Liver (tissue), 9 donors: Measurements from ENCODE around the gene SLC2A8. TPM values are rescaled to one million over a fixed set of nuclear protein-coding genes. Genes with fewer than 3 reads are reported as not detected.
A peak's percentile ranks its signal among the peaks of the same experiment; 100 is the strongest.

ENCODE experiments used
- DNase-seq: peaks from one replicate; pipeline ENCODE4 v3.0.0-alpha.2; 2017; ENCODE audit warnings: low spot score
- H3K27ac ChIP-seq, 2 donors: one replicate each; pipeline ENCODE4 v1.7.0; 2013; ENCODE audit warnings: inconsistent platforms in 2 of 2, low read length in 2 of 2, control low read depth in 1 of 2, low read depth in 1 of 2, mild to moderate bottlenecking in 1 of 2
- H3K27me3 ChIP-seq, 4 donors: one replicate each; pipeline versions ENCODE4 v1.6.1 to v1.7.0; 2013; ENCODE audit warnings: low read length in 3 of 4, inconsistent platforms in 1 of 4, mild to moderate bottlenecking in 1 of 4, moderate library complexity in 1 of 4; ENCODE audit not compliant: control insufficient read depth in 4 of 4, insufficient read depth in 4 of 4
- H3K36me3 ChIP-seq, 4 donors: one replicate each; pipeline versions ENCODE4 v1.6.1 to v1.7.0; 2013; ENCODE audit warnings: low read length in 3 of 4, mild to moderate bottlenecking in 3 of 4, low read depth in 1 of 4, moderate library complexity in 1 of 4; ENCODE audit not compliant: control insufficient read depth in 4 of 4, insufficient read depth in 3 of 4
- H3K4me1 ChIP-seq, 4 donors: one replicate each; pipeline versions ENCODE4 v1.6.1 to v1.7.0; 2013; ENCODE audit warnings: low read length in 3 of 4, mild to moderate bottlenecking in 3 of 4, moderate library complexity in 1 of 4; ENCODE audit not compliant: control insufficient read depth in 4 of 4, insufficient read depth in 4 of 4
- H3K4me3 ChIP-seq, 3 donors: one replicate each; pipeline versions ENCODE4 v1.6.1 to v1.7.0; 2013; ENCODE audit warnings: low read length in 3 of 3, control low read depth in 1 of 3, low read depth in 1 of 3, mild to moderate bottlenecking in 1 of 3
- H3K9ac ChIP-seq, 2 donors: one replicate each; pipeline ENCODE4 v1.7.0; 2013; ENCODE audit warnings: low read length in 2 of 2, mild to moderate bottlenecking in 2 of 2, moderate library complexity in 2 of 2, control low read depth in 1 of 2, low read depth in 1 of 2
- H3K9me3 ChIP-seq, 4 donors: one replicate each; pipeline versions ENCODE4 v1.6.1 to v1.7.0; 2013; ENCODE audit warnings: low read length in 3 of 4; ENCODE audit not compliant: control insufficient read depth in 4 of 4
- ATF3 ChIP-seq: IDR thresholded peaks from 2 replicates; pipeline ENCODE4 v1.6.1; 2016; ENCODE audit warnings: antibody characterized with exemption
- CTCF ChIP-seq: fragments of 150-350 bp; IDR thresholded peaks from 2 replicates; pipeline ENCODE4 v1.5.1; 2017; ENCODE audit warnings: improper control_type of control experiment, low read depth, low read length; ENCODE audit not compliant: missing input control
- EGR1 ChIP-seq, 2 donors: IDR thresholded peaks; 2 replicates each; pipeline ENCODE4 v1.6.1; 2016 to 2018; ENCODE audit warnings: antibody characterized with exemption in 2 of 2, low read depth in 2 of 2
- FOXA1 ChIP-seq: IDR thresholded peaks from 2 replicates; pipeline ENCODE4 v1.6.1; 2016; ENCODE audit warnings: antibody characterized with exemption
- FOXA2 ChIP-seq: IDR thresholded peaks from 2 replicates; pipeline ENCODE4 v1.6.1; 2016; ENCODE audit warnings: antibody characterized with exemption
- GABPA ChIP-seq, 2 donors: IDR thresholded peaks in 1 of 2; conservative IDR thresholded peaks in 1 of 2; 2 replicates each; pipeline ENCODE4 v1.6.1; 2016; ENCODE audit warnings: antibody characterized with exemption in 2 of 2, mild to moderate bottlenecking in 1 of 2, moderate library complexity in 1 of 2
- HNF4A ChIP-seq, 2 donors: conservative IDR thresholded peaks; 2 replicates each; pipeline ENCODE4 v1.6.1; 2016; ENCODE audit warnings: antibody characterized with exemption in 2 of 2, mild to moderate bottlenecking in 2 of 2
- HNF4G ChIP-seq: IDR thresholded peaks from 2 replicates; pipeline ENCODE4 v1.6.1; 2016; ENCODE audit warnings: antibody characterized with exemption
- JUND ChIP-seq, 2 donors: IDR thresholded peaks; 2 replicates each; pipeline ENCODE4 v1.6.1; 2016; ENCODE audit warnings: antibody characterized with exemption in 2 of 2
- MAX ChIP-seq: IDR thresholded peaks from 2 replicates; pipeline ENCODE4 v1.6.1; 2016; ENCODE audit warnings: antibody characterized with exemption
- NR2F2 ChIP-seq: IDR thresholded peaks from 2 replicates; pipeline ENCODE4 v1.6.1; 2016; ENCODE audit warnings: antibody characterized with exemption
- RAD21 ChIP-seq, 2 donors: IDR thresholded peaks; 2 replicates each; pipeline ENCODE4 v1.6.1; 2016; ENCODE audit warnings: antibody characterized with exemption in 2 of 2, mild to moderate bottlenecking in 2 of 2
- REST ChIP-seq: IDR thresholded peaks from 2 replicates; pipeline ENCODE4 v1.6.1; 2016; ENCODE audit warnings: antibody characterized with exemption, mild to moderate bottlenecking
- RXRA ChIP-seq, 2 donors: IDR thresholded peaks; 2 replicates each; pipeline ENCODE4 v1.6.1; 2017 to 2018; ENCODE audit warnings: antibody characterized with exemption in 2 of 2, mild to moderate bottlenecking in 1 of 2
- SP1 ChIP-seq: IDR thresholded peaks from 2 replicates; pipeline ENCODE4 v1.6.1; 2018; ENCODE audit warnings: antibody characterized with exemption, mild to moderate bottlenecking
- TAF1 ChIP-seq: conservative IDR thresholded peaks from 2 replicates; pipeline ENCODE4 v1.6.1; 2016; ENCODE audit warnings: antibody characterized with exemption, mild to moderate bottlenecking
- YY1 ChIP-seq: IDR thresholded peaks from 2 replicates; pipeline ENCODE4 v1.6.1; 2016; ENCODE audit warnings: antibody characterized with exemption, mild to moderate bottlenecking
- ZBTB33 ChIP-seq: IDR thresholded peaks from 2 replicates; pipeline ENCODE4 v1.6.1; 2016; ENCODE audit warnings: antibody characterized with exemption
- WGBS: extraction: QIAGEN DNeasy Blood & Tissue Kit; methylation state at CpG from one replicate; pipeline ENCODE4 v1.1.7; 2013; 5-methylcytosine and 5-hydroxymethylcytosine counted together
- polyA plus RNA-seq, 2 donors: library from polyadenylated mRNA; stranded (reverse) in 1 of 2; unstranded in 1 of 2; fragments of 200-250 nt in 1 of 2; fragments of >200 nt in 1 of 2; fragmentation: Nextera tagmentation in 1 of 2; extraction: Ambion mirVana in 1 of 2; gene quantifications; one replicate each; pipeline versions ENCODE4 v1.2.1 to v1.2.3, GENCODE V29; 2013 to 2015
- total RNA-seq, 2 donors: library from RNA; depleted of rRNA; stranded (reverse); fragments of >200 nt; gene quantifications; one replicate each; pipeline ENCODE4 v1.2.3, GENCODE V29; 2014
- donor health status: healthy.
- donor health status: healthy.
- donor health status: healthy.
- donor health status: healthy.
- donor health status: healthy.

The SLC2A8 gene
- total and polyA plus RNA-seq, 4 donors = 10.9 to 24.5 (median 19.9) TPM

- TF ChIP-seq RXRA (IDR thresholded peaks at IDR 0.05) (no peak), HNF4G (no peak), YY1 (no peak)
- Histone ChIP-seq H3K9ac (peak overlapping the region in 1 of 2 donors; percentile 87), H3K36me3 (peaks cover 16 to 51% (median 39%) of the 10 kb centered on the region in 4 donors), H3K4me3 (peak overlapping the region in 2 of 3 donors; percentile 71 to 77), H3K27me3 (no peaks in the 10 kb centered on the region), H3K4me1 (peaks cover 7 to 44% (median 35%) of the 10 kb centered on the region in 4 donors), H3K27ac (peak overlapping the region in 1 of 2 donors; percentile 89), H3K9me3 (peaks cover 3 to 6% (median 5%) of the 10 kb centered on the region in 4 donors)
- no peak for DNase-seq
- 75% methylated on average over 5 of the region's 5 CpGs for WGBS
Measured at GRCh38 chr9:127449332-127449966, 52.5 kb downstream of the SLC2A8 start.

- peaks cover 11 to 42% (median 32%) of the 10 kb centered on the region in 4 donors for H3K36me3 ChIP-seq
- no peaks in the 10 kb centered on the region for H3K9me3 ChIP-seq
- 14% methylated on average over 14 of the region's 14 CpGs for WGBS
- H3K4me3 ChIP-seq = peak overlapping the region; percentile 71 to 84 (median 77)
- no peaks in the 10 kb centered on the region for H3K27me3 ChIP-seq
- H3K9ac ChIP-seq = peak overlapping the region; percentile 87
- H3K4me1 ChIP-seq = peaks cover 7 to 47% (median 31%) of the 10 kb centered on the region in 4 donors
- TF ChIP-seq EGR1 (IDR thresholded peaks at IDR 0.05; ENCODE audit: low read depth in 2 of 2) (no peak), HNF4G (no peak)
- DNase-seq = no peak
- peak overlapping the region; percentile 89 to 94 for H3K27ac ChIP-seq
Measured at GRCh38 chr9:127450243-127450760, 53.3 kb downstream of the SLC2A8 start.

GRCh38 chr9:127450830-127451607 is 54.0 kb downstream of the SLC2A8 start, which contains the start of the genes LRSAM1 and RPL12:
LRSAM1 (plus strand) TSS chr9:127451510; CDS start chr9:127454528, 3,018 bp downstream.
RPL12 (minus strand) TSS chr9:127451406; CDS start chr9:127451317, 89 bp downstream.
- peak; percentile 100 for DNase-seq
- H3K9ac ChIP-seq = peak within 1 kb of the TSS; percentile 87
- H3K36me3 ChIP-seq = peaks cover 11 to 37% (median 29%) of the 10 kb centered on the region in 4 donors
- peak within 1 kb of the TSS; percentile 89 to 94 for H3K27ac ChIP-seq
- H3K9me3 ChIP-seq = no peaks in the 10 kb centered on the region
- peak within 1 kb of the TSS; percentile 71 to 84 (median 77) for H3K4me3 ChIP-seq
- H3K27me3 ChIP-seq = no peaks in the 10 kb centered on the region
- WGBS = under 1% methylated on average over 71 of the region's 71 CpGs
- peaks cover 7 to 41% (median 28%) of the 10 kb centered on the region in 4 donors for H3K4me1 ChIP-seq
- TF ChIP-seq FOXA2 (peak; percentile 5), CTCF (no peak), ZBTB33 (peak; percentile 100), FOXA1 (peak; percentile 35), REST (peak; percentile 96), RAD21 (IDR thresholded peaks at IDR 0.05) (peak in 1 of 2 donors; percentile 4), SP1 (peak; percentile 71), HNF4A (conservative IDR thresholded peaks at IDR 0.05) (peak; percentile 33 to 50), HNF4G (peak; percentile 33), GABPA (IDR thresholded peaks at IDR 0.05 in 1 of 2, conservative IDR thresholded peaks at IDR 0.05 in 1 of 2) (peak; percentile 26 to 84), ATF3 (no peak), JUND (IDR thresholded peaks at IDR 0.05) (peak; percentile 36 to 45), RXRA (IDR thresholded peaks at IDR 0.05) (peak; percentile 42 to 56), EGR1 (IDR thresholded peaks at IDR 0.05; ENCODE audit: low read depth in 2 of 2) (peak in 1 of 2 donors; percentile 2), TAF1 (peak; percentile 100), MAX (peak; percentile 60), NR2F2 (no peak)
